ENCODE results near the gene CBR1. TPM values are rescaled to one million over a fixed set of nuclear protein-coding genes. Genes with fewer than 3 reads are reported as not detected.

The CBR1 gene
- 37.3 and 84.5 TPM in 2 replicates for total RNA-seq

DNA sequence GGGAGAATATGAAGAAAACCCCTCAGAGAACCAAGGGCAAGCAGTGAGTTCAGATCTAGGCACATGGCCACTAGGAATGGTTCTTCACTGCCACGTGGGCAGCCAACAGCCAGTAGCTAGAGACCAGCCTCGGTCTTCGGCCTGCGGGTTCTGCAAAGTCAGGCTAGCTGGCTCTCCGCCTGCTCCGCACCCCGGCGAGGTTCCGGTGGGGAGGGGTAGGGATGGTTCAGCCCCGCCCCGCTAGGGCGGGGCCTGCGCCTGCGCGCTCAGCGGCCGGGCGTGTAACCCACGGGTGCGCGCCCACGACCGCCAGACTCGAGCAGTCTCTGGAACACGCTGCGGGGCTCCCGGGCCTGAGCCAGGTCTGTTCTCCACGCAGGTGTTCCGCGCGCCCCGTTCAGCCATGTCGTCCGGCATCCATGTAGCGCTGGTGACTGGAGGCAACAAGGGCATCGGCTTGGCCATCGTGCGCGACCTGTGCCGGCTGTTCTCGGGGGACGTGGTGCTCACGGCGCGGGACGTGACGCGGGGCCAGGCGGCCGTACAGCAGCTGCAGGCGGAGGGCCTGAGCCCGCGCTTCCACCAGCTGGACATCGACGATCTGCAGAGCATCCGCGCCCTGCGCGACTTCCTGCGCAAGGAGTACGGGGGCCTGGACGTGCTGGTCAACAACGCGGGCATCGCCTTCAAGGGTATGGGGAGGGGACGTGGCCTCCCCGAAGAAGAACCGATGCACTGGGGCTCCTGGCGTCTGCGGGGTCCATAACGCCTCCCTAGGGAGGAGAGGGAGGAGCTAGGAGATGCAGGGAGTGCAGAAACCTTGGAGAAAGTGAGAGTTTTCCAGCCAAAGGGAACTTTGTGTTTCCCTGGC is at the start of gene CBR1:
TSS of gene CBR1 (plus strand) at position 312 of the 871 bp plus-strand sequence. CDS start at position 404, 92 bp downstream.
- DNase-seq: peak; percentile 80

- no peak for DNase-seq
Observed at GRCh38 chr21:36021251-36021837, 48.5 kb upstream of the CBR1 start.

DNA sequence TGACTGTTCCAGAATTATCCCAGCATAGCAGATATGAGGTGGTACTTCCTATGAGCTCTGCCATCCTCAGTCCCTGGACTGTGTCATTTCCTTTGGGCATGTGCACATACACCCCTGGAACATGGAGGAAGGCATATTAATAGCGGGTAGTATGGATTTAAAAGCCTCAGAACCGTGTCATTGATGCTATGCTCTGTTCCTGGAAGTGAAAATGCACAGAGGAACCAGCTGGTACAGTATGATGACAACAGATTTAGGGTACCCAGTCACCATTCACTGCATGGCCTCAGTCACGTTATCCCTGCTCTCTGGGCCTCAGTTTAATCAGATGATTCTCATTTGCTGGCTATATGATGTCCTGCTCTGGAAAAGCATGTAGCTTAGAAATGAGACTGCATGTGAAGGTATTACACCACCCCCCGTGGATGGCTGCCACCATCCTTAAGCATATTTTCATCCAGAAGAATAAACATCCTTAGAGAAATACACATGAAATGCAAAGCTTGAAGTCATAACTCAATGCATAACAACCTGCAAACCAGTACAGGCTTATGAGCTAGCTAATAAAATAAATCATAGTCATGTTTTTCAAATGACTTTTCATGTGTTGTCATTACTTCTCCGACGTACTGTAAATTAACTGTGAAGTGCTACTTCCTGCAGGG is 47.3 kb upstream of the CBR1 start:
- DNase-seq: no peak

DNA sequence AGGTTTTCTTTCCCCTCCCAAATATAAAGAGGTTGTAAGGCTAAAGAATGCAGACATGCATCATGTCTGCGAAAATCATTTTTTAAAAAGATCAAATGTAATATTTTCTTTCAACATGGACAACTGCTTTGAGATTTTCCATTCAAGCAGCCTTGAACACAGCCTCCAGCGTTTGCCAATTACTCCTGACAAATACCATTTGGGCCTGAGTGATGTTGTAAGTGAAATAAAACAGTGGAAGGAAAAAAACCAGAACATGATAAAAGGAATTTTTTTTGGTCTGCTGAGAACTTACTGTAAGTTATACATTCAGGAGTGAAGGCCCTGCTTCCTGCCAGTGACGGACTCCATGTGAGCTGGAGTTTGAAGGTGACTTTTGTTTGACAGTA is 46.7 kb upstream of the CBR1 start:
- no peak for DNase-seq

DNA sequence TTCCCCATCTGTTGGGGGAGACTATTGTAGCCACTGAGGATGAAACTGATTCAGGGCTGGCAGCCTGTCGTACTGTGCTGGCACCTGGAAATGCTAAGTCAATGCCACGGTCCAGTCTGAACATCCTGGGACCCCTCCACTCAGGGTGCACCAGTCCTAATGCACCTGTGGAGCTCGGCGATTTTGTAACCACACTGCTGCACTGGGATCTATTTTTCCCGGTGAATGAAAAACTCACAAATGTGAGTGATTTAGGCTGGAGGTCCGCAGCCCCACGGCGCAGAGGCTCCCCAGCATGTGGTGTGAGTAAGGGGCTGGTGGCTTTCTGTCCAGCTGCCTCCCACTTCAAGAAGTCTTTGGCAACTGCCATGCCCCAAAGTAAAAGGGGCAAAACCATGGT is 45.0 kb upstream of the CBR1 start:
- DNase-seq: no peak

DNA sequence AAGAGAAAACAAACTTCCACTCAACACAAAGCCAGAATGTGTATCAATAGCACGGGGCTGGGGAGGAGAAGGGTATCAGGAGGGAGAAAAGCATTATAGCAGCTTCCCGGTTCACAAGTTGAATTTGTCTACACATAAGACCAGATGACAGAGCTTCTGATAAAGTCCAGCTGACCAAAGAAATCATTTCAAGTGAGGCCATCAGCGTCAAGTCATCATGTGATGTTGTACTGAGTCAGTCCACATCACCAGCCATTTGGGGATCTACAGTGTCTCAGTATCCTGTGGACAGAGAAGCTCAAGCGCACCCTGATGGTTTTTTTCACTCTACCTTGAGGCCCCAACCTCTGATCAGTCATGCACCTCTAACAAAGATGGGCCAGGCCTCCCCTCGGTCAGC is 42.5 kb upstream of the CBR1 start:
- DNase-seq: no peak

DNA sequence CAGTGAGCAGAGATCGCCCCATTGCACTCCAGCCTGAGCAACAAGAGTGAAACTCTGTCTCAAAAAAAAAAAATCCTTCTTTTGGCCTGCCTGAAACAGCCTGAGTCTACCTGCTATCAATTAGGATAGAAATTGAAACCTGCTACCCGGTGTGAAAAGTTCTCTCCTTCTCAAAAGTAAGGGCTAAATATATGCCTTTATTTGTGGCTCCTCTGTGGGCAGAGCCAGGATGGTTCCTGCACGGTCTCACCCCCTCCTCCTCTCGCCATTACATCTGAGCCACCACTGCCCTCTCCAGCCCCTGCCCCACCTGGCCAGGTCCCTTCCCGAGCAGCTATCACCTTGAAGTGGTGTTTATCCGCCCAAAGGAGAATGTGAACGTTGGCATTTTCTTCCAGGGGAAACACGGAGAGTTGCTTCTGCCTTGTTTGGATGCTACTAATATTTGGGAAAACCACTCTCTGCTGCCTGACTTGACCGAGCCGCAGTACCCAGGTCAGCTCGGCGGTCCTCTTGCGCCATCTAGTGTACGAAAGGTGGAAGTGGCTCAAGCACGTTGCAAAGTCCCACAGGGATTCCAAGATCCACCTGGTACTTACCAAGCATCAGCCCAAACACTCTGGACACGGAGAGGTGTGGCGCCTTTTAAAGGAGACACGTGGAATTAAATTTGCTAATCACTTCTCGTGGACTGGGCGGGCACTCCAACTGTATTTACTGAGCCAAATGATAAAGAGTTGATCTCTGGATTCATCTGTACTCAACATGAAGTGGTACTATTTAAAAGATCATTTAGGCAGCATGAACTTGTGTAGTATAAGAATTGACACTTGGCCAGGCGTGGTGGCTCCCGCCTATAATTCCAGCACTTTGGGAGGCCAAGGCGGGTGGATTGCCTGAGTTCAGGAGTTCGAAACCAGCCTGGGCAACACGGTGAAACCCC is 41.4 kb upstream of the CBR1 start:
- DNase-seq: peak; percentile 83

DNA sequence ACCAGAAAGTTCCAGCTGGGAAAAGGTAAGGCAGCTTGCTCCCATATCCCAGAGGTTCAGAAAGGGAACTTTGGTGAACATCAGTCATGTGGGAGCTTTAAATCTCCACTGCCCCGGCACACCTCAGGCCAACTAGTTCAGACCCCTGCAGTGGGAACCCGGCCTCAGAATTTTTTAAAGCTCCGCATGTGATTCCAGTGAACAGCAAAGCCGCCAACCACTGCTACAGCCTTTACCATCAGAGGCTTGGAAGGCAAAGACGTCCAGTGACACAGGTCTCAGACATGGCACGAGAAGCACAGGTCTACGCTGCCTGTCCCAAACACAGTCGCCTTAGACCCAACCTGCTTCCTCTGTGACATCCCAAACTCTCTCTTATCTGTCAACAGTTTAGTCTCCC is 40.5 kb upstream of the CBR1 start:
- DNase-seq: no peak

DNA sequence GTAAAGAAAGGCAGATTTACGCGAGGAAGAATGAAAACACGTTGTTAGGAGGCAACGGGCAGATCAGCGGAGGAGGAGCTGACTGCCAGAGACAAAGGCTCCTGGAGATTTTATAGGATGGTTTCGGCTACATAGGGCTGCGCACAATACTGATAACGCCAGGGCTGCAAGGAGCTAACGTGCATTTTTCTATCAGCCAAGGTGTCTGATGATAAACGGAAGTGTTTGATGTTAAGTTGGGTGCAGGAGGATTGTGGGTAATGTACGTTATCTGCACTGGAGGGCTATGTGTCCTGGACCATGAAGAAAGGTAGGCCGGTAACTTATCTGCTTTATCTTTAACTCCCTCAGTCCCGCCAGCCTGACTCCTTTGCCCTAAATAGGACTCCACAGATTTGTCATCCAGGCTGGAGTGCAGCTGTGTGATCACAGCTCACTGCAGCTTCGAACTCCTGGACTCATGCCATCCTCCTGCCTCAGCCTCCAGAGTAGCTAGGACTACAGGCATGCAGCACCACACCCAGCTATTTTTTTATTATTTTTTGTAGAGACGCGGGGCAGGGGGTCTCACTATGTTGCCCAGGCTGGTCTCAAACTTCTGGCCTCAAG is 39.1 kb upstream of the CBR1 start:
- no peak for DNase-seq

DNA sequence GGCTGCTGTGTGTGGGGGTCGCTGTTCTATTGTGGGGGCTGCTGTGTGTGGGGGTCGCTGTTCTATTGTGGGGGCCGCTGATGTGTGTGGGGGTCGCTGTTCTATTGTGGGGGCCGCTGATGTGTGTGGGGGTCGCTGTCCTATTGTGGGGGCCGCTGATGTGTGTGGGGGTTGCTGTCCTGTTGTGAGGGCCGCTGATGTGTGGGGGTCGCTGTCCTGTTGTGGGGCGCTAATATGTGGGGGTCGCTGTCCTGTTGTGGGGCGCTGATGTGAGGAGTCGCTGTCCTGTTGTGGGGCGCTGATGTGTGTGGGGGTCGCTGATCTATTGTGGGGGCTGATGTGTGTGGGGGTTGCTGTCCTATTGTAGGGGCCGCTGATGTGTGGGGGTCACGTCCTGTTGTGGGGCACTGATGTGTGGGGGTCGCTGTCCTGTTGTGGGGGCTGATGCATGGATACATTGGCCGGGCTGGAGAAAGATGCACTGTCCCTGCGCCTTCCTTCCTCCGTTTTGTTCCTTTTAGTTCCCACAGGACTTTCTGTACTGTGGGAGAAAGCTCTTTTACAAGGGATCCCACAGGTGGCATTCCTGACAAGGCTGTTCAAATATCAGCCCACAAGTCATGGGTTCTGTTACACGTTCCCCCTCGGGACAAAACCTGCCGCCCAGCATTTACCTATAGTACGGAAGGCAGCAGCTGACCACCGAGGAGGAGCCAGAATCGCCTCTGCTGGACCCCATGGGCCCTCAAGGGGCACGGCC is 37.0 kb upstream of the CBR1 start:
- DNase-seq: no peak

DNA sequence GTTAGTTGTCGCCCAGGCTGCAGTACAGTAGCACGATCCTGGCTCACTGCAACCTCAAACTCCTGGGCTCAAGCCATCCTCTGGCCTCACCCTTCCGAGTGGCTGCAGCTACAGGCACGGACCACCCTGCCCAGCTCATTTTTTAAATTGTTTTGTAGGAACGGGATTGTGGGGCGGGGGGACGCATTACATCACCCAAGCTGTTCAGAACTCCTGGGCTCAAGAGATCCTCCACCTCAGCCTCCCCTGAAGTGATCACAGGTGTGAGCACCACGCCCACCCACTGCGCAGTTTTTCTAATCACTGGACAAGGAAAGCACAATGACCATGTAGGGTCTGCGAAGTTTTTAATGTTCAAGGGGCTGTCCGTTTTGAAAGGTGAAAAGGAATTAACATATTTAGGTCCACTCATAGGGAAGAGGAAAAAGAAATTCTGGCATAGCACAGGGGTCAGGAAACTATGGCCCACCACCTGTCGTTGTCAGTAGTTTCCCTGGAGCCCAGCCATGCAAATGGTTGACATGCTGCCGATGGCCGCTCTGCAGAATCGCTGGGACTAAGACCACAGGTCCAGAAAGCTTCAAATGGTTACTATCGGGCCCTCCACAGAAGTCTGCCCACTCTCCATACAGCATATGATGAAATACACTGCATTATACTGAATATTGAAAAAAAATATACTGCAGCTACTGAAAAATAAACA is 35.5 kb upstream of the CBR1 start:
- no peak for DNase-seq

DNA sequence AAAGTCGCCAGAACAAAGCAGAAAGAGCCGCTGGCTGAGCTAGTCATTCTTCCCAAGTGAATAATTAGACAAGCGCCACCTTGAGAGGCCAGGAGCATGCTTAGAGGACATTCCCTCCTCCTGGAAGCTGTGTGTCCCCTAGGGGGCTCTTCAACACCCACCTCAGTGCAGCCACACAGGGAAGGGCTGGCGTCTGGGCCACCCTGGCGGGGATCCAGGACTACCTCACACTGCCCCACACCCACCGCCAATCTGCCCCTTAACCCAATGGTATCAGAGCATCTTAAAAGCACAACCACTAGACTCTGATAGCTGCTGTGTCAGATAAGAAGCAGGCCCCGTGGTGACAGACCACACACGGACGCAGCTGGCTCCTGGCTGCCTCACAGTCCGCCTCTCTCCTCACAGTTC is 34.4 kb upstream of the CBR1 start:
- no peak for DNase-seq

- DNase-seq: no peak
Observed at GRCh38 chr21:36038701-36039497, 30.9 kb upstream of the CBR1 start.

- DNase-seq: no peak
Observed at GRCh38 chr21:36039861-36040260, 30.0 kb upstream of the CBR1 start.

- DNase-seq: no peak
Observed at GRCh38 chr21:36040389-36040788, 29.4 kb upstream of the CBR1 start.

DNA sequence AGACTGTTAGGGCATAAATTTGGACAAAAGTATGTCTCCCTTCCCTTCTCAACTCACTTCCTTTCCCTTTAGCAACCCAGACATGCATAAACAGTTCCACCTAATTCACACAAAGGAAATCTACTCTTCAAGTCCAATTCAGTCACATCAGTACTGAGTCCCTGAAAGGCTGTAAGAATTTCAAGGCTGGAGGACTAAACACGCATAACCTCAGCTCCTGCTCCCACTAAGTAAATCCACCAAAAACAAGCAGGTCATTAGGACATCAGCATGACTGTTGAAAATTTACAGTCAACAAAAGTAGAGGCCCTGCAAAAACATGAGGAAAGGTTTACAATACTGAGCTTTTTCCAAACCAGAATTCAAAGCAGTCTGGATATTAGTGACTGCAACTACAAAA is 27.9 kb upstream of the CBR1 start:
- DNase-seq: no peak

- no peak for DNase-seq
Observed at GRCh38 chr21:36044056-36044455, 25.8 kb upstream of the CBR1 start.

DNA sequence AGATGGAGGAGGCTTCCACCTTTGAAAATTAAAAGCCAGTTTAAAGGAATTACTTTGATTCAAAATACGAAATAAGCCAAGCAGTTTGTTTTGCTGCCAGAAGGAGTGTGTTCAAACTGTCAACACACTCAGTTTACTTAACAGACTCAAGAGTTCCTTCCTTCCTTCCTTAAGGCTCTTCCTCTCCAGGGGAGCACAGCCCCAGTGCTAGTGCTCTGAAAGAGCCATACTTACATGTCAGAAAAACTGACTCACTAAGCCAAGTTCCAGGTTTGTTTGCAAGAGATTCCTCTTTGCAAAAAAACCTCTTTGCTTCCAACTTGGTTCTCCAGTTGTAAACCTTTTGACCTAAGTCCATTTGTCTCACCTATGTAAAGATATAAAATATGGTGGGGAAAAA is 23.8 kb upstream of the CBR1 start:
- peak; percentile 53 for DNase-seq

- DNase-seq: no peak
Observed at GRCh38 chr21:36047139-36047538, 22.7 kb upstream of the CBR1 start.

GRCh38 chr21:36048357-36048756 is 21.5 kb upstream of the CBR1 start:
- DNase-seq: no peak

Data from dermis blood vessel endothelial cell (primary cell).